Body of pancreas (tissue), 4 donors: ENCODE results near the gene TNS3.

ENCODE experiments used
- CTCF ChIP-seq, 7 experiments: fragments of 450-650 bp in 4 of 7; fragments of 200-600 bp in 3 of 7; sonication (generic) in 3 of 7; IDR thresholded peaks; one replicate each; pipeline ENCODE4 v1.5.1; 2016 to 2019; ENCODE audit warnings: antibody characterized with exemption in 7 of 7
- POLR2A ChIP-seq, 3 donors: fragments of 450-650 bp; IDR thresholded peaks; one replicate each; pipeline ENCODE4 v1.6.1; 2016; ENCODE audit warnings: antibody characterized with exemption in 3 of 3, mild to moderate bottlenecking in 2 of 3

GRCh38 chr7:47405286-47405904 is 176.5 kb downstream of the TNS3 start:
- TF ChIP-seq CTCF (IDR thresholded peaks at IDR 0.05) (no peak), POLR2A (IDR thresholded peaks at IDR 0.05) (no peak)
